HG03521 (cell line): ENCODE measurements around the gene CUTA.

Experiments
- ATAC-seq: cut with Tn5 transposase; IDR thresholded peaks from one replicate; pipeline ENCODE4 v1.9.1; 2021; ENCODE audit warnings: mild to moderate bottlenecking, moderate library complexity; ENCODE audit not compliant: unreplicated experiment

CUTA gene

DNA sequence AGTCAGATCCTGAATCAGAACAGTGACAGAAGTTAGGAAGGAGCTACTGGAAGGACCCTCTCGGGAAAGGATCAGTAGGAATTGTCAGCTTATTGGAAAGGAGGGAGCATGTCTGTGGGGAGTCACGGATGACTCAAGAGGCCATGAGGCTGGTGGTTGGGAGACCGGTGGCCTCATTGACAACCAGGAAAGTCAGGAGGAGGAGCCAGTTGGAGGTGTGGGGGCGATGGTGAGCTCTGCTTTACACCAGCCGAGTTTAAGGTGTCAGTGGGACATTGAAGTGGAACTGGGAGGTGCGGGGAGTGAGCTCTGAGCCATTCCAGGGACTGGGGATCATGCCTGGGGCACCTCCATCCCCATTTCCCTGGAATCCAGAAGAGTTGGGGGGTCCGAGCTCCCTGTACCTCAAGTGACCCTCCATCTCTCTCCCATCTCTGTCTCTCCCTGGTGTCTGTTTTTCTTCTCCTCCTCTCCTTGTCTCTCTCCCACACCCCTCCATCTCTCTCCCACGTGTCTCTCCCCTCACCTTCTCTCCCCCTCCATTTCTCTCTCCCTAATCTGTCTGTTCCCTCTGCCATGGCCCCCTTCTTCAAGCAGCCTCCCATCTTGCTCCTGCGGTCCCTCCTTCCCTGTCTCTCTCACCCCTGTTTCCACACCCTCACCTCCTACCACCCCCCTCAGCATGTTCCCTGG lies 22.2 kb upstream of the CUTA start:
- no peak for ATAC-seq

DNA sequence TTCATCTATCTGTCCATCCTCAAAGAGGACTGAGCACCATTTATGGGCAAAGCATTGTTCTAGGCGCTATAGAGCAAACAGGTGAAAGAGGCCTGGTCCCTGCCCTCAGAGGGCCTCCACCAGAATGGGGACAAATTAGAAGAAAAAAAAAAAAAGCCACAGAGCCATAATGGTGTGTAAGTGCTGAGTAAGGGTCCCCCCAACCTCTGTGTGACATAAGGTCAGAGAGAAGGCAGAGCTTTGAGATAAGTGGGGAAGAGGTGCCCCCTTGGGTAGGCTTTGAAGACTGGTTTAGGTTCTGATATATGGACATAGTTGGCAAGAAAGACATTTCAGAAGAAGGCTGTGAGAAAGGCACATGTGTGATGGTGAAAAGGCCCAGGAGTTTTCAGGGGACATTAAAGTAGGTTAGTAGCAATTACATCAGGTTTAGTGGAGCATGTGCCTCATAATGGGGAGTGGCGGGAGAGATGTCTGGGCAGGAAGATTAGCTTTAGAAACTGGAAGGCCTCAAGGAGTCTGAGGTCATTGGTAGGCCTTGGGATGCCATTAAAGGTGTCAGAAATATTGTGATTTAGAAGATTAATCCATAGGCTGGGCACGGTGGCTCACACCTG lies 21.2 kb upstream of the CUTA start:
- ATAC-seq: no peak

DNA sequence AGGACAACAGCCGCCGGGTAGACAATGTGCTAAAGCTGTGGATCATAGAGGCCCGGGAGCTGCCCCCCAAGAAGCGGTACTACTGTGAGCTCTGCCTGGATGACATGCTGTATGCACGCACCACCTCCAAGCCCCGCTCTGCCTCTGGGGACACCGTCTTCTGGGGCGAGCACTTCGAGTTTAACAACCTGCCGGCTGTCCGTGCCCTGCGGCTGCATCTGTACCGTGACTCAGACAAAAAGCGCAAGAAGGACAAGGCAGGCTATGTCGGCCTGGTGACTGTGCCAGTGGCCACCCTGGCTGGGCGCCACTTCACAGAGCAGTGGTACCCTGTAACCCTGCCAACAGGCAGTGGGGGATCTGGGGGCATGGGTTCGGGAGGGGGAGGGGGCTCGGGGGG lies 19.8 kb upstream of the CUTA start:
- ATAC-seq: no peak

DNA sequence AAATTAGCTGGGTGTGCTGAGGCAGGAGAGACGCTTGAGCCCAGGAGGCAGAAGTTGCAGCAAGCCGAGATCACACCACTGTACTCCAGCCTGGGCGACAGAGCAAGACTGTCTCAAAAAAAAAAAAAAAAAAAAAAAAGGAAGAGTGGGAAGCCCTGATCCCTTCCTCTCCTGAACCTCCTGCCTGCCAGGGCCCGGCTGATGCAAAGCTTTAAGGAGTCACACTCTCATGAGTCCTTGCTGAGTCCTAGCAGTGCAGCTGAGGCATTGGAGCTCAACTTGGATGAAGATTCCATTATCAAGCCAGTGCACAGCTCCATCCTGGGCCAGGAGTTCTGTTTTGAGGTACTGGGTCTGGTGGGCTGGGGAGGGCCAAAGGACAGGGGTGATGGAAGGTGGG lies 17.1 kb upstream of the CUTA start:
- ATAC-seq: no peak

DNA sequence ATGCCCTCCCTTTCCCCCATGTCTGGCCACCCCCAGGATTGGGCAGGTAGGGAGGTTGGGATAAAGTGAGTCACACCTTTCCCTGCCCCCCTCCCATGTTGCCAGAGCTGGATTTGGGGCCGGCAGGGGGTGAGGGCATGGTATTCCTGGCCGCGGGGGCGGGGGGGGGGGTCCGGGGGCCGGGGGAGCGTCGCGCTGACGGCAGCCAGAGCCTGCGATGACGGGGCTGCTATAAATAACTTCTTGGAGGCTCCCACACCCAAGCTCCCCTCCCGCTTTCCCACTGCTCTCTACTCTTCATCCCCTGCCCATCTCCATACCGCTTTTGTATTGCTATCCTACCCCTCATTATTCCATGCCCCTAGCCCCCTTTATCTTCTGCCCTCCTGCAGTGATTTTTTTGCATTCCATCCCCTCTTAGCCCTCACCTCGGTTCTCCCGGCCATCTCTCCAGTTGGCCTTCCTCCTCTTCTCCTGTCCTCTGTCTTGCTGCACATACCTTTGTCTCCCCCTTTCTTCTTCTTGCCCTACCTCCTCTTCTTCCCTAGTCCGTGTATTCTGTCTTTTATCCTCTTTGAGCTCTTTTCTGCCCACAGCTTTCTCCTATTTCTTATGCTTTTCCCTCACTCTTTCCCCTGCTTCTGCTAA lies 15.8 kb upstream of the CUTA start:
- ATAC-seq: no peak

DNA sequence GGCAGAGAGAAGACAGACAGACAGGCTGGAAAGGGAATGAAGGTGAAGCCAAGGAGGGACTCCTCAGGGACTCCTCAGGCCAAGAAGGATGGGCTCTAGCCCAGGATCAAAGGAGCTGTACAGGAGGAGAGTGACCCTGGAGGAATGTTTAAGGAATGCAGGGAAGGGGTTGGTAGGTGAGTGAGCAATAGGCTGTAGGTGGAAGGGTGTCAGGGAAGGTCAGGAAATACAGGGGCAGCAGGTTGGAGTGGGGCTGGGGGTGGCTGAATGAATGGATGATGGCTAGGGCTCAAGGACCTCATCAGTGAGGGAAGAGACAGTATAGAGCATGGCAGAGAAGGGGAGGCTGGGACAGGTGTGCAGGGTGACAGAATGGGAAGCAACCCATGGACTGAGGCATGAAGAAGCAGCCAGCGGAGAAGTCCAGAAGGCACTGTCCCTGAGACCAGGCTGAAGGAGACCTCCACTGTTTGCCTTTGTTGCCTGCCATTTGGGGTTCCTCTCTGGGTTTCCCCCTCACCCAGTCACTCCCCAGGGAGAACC lies 15.2 kb upstream of the CUTA start:
- ATAC-seq: no peak

DNA sequence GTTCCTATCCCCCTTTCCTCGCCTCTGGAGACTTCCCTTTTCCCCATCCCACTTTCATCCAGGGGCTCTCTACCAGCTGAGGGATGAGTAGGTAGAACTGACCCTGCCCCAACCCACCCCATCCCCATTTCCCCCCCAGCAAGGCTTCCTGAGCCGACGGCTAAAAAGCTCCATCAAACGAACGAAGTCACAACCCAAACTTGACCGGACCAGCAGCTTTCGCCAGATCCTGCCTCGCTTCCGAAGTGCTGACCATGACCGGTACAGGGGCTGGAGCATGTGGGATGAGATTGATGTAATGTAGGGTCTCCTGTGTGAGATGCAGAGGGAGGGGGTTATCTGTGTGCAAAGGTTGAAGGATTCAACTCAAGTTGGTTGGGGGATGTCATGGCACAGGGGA lies 14.6 kb upstream of the CUTA start:
- no peak for ATAC-seq

DNA sequence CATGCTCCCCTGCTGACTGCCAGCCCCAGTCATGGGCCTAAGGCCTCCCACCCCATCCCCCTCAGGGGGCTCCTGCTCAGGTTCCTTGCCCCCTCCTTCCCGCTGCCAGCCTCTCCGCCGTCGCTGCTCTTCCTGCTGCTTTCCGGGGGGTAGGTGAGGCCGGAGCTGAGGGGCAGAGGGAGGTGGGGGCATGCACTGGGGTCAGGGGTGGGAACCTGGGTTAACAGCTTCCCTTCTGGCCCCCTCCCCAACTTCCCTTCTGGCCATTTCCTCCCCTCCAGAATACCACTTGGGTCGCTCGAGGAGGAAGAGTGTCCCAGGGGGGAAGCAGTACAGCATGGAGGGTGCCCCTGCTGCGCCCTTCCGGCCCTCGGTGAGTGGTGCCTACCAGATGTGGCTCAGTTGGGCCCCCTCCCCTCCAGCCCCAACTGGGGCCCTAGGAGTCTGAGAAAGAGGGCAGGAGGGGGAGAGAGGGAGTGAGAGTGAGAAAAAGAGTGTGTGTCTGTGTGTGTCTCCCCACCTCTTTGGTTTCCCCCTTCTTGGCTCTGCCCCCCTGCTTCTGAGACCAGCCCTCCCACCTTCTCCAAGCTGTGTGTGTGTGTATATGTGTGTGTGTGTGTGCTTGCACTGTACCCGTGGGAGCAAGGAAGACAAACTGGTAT lies 14.1 kb upstream of the CUTA start:
- ATAC-seq: no peak

DNA sequence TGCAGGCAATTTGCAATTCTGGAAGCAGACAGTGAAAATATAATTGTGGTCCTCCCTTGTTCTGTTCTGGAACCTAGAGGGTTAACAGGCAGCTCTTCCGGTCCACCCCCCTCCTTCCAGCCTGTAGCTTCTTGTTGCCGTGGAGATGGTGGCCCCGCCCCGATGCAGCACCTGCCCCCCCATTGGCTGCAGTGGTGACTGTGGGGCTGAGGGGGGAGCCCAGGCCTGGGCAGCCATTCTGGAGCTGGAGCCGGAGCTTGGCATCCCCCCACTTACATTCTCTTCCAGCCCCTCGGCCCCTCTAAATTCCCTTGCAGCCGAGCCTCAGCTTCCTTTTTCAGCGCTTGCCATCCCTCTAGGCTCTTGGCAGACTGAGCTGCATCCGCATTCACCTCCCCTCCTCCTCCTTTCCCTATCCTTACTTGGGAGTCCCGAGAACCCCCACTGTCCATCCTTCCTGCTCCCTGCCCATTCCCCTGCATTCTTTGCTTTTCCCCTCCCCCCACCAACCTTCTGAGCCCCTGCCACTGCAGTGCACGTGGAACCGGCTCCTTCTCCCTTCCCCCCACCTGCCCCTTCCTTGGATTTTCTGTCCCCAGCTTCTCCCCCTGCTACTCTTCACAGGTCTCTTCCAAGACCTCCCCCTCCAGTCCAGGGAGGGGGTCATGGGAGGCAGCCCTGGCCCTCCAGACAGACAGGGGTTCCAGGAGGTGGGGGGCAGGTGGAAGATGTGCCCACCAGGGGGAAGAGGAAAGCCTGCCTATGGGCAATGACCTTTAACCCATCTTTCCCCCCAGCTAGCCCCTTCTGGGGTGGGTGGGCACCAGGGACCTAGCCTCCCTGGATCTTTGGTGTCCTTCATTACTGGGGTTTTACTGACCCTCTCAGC lies 13.3 kb upstream of the CUTA start:
- no peak for ATAC-seq

DNA sequence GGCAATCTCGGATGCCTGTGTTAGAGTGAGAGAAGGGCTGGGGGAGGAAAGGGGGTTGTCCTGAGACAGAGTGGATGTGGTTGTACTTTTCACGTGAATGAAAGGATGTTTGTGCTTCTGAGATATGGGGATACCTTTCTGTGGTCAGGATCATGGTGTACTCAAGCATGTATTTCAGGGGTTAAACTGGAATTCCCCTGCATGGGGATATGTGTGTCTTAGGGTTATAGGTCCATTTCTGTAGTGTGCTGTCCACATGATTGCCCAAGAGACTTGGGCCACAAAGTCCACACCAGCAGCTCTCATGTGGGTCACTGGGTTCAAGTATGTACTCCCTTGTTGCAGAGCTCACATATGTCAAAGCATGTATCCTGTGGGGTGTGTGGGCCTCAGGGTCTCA lies 12.4 kb upstream of the CUTA start:
- no peak for ATAC-seq

DNA sequence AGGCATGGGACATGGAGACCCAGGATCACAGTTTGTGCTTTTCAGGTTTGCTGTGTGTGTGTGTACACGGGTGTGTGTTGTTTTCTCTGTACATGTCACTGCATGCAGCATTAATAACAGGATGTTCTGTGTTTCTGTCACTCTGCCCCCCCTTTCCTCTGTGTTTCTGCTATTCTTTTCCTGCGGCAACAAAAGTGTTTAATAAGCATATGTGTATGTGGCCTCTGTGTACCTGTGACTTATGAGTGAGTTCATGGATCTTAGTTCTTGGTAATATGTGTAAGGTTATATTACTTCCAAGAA lies 11.8 kb upstream of the CUTA start:
- ATAC-seq: no peak

DNA sequence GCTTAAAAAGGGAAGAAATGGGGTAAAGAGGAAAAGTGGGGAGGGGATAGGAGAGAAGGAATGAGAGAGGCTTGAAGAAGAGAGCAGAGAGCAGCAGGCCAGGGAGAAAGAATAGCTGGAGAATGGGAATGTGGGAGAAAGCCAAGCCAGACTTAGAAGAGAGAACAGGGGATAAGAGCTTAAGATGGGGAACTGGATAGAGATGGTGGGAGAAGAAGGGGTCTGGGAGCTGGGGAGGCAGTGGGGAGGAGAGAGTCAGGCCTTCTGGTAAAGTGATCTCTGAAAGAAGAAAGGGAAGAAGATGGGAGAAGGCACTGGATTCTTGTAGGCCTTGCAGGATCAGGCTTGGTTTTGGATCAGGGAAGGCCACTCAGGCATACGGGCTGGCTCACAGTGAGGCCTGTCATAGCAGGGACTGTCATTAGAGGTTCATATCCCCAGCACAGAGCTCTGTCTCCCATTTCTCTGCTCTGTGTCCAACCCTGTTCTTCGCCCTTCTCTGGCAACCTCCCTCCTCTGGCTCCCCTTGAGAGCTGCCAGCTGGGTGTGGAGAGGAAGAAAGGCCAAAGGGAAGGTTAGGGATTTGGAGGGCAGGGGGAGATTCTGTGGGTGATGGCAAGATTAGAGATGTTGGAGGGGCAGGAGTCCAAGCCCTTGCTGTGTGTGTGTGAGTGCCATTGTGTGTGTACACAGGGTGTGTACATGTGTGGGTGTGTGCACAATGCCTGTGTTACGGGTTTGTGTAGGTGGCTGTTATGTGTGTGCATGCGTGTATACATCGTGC lies 11.3 kb upstream of the CUTA start:
- no peak for ATAC-seq

DNA sequence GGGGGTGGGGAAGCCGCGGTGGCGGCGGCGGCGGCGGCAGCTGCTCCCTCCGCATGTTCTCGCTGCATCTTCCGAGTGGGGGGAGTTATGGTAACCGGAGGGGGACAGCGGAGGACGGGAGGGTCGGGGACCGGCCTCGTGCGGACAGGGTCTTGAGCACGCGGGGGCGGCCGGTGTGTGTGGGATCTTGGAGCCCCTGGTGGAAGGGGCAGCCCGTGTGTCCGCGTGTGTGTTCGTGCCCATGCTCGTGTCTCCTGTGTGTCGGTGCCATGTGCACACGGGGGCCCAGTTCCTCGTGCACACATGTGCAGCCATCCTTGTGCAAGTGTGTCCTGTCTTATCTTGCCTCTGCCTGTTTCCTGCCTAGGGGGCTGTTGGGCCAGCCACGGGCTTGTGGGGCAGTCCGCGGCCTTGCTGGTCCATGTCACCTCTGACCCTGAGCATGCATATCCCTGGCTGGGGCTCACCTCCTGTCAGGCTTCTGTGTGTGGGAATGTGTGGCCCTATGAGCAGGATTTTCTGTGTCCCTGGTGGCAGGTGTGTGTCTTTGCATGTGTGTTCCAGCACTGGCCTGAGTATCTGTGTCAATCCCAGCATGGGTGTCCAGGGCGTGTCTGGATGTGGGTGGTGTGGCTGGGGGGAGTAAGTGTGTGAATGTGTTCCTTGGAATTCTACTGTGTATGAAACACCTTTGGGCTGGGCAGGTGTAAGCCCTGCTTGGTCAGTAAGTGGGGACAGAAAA lies 10.5 kb upstream of the CUTA start:
- ATAC-seq: no peak

DNA sequence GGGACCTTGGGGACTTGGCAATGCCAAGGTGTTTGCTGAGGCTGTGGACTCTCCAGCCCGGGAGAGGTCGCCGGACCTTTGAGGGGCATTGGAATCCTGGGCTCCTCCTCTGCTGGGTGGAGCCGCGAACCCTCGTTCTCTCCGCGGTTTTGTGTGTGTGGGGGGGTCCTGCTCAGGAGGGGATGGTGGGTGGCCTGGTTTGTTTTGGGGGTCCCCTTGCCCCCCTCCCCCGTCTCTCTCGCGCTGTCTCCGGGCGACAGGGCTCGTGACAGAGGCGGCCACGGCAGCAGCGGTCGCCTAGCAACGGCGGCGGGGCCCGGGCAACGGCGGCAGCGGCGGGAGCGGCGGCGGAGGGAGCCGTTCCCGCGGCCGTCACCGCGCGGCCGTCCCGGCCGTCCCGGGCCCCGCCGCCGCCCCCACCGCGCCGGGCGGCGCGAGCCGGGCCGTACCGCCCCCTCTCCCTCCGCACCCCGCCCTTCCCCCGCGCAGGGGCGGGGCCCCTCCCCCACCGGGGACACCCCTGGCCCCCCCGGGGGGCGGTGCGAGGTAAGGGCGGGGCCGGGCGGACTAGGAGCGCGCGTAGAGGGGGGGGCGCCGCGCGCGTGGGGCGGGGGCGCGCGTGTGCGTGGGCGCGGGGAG lies 9.8 kb upstream of the CUTA start:
- ATAC-seq: no peak

DNA sequence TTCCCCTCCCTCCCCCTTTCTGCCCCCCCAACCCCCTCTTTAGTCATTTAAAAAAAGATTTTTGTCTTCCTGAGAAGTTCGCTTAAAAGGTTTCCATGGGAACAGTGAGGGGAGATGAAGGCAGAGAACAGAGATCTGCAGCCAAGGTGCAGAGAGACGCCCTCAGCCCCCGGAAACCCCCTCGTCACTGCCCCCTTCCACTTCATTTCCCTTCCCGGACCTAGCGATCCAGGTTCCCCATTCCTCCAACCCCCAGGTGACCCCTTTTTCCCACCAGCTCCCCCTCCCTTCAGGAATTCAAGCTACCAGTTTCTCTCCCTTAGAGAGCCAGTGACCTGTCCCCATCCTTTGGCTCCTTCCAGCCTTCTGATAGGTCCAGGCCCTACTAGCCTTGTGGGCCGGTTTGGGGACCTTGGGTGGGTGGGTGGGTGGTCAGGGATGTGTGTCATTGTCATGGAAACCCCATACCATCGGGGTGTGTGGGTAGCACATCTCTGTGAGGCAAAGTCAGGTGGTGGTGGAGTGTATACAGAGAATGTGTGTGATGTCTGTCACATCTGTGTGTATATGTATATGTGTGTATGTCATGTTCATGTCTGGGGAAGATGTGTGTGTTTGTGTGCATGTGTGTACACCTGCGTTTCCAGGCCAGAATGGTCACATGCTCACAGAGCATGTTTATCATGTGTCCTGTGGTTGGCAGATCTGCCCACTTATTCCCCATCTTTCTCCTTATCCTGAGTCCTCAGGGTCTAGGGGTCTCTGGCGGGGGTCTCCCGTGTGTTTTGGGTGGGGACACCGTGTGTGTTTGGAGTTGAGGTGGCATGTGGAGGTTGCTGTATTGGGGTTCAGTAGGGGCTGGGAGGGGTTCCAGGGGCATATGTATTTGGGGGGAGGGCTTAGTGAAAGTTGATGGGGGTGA lies 8.9 kb upstream of the CUTA start:
- no peak for ATAC-seq

DNA sequence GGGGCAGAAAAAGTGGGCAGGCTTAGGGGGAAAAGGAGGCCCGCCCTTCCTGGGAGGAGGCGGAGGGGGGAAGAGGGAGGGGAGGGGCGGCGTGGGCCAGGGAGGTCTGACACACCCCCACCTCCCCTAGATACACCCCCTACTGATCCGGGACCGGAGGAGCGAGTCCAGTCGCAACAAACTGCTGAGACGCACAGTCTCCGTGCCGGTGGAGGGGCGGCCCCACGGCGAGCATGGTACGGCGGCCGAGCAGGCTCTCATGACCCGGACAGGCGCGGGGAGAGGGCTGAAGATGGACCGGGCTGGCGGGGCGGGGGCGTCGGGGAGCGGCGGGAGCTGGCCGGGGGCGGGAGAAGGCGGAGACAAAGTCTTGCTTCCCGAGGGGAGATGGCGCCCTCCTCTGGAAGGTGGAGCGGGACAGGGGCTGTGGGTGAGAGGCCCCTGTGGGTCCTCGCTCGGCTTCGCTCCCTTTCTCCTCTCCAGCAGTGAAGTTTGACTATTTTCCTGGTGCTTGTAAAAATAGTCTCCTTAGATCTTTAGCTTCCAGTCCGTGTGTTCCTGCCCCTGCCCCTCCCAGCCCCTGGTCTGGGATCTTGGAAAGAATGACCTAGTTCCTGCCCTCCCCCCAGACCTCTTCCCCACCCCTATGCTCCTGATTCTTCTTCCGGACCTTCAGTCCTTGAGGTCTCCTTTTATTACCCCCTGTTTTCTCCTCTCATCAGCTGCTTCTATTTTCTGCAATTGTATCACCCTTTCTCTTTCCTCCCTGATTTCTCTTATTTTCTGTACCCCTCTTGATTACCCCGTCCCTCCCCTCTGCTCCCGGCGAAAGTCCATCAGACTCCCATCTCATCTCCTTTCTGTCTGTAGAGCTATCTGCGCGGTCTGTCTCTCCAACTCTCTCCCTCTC lies 8.0 kb upstream of the CUTA start:
- ATAC-seq: peak; percentile 37
